HG02642 (cell line): ENCODE results near the gene TYROBP.
"Not testable (repeated sequence)": the region's sequence is repeated elsewhere in the genome, so short reads cannot be mapped to it uniquely, and the experiment has no call there.

Source experiments
- ATAC-seq: cut with Tn5 transposase; IDR thresholded peaks from one replicate; pipeline ENCODE4 v1.9.1; 2021; ENCODE audit warnings: mild to moderate bottlenecking; ENCODE audit not compliant: unreplicated experiment, poor library complexity

TYROBP gene

DNA sequence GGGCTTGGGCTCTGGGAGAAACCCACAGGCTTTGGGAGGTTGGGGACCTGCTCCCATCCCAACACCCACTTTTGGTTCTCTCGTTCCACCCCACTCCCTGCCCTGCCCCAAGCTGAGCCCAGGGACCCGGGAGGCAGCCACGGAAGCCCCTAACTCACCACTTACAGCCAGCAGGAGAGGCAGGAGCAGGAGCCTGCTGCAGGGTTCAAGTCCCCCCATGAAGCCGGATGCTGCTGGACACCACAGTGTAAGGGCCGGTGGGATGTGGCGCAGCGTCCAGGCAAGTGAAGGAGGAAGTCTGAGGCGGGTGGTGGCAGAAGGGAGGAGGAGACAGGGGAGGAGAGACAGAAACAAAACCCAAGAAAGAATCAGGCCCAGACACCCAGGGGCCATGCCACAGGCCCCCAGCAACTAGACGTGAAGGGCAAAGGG, at the start of gene TYROBP:
Gene TYROBP (minus strand): TSS at position 286 of the 432 bp plus-strand sequence. CDS start 67 bp downstream, at position 219.
- ATAC-seq: no peak

DNA sequence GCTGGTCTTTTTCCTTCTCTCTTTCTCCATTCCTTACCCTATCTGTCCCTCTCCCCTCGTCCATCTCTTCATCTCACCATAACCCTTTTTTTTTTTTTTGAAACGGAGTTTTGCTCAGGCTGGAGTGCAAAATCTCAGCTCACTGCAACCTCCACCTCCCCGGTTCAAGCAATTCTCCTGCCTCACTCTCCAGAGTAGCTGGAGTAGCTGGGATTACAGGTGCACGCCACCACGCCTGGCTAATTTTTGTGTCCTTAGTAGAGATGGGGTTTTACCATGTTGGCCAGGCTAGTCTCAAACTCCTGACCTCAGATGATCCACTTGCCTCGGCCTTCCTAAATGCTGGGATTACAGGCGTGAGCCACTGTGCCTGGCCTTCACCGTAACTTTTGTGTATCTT, 49.3 kb upstream of the TYROBP start:
- not testable (repeated sequence) for ATAC-seq

DNA sequence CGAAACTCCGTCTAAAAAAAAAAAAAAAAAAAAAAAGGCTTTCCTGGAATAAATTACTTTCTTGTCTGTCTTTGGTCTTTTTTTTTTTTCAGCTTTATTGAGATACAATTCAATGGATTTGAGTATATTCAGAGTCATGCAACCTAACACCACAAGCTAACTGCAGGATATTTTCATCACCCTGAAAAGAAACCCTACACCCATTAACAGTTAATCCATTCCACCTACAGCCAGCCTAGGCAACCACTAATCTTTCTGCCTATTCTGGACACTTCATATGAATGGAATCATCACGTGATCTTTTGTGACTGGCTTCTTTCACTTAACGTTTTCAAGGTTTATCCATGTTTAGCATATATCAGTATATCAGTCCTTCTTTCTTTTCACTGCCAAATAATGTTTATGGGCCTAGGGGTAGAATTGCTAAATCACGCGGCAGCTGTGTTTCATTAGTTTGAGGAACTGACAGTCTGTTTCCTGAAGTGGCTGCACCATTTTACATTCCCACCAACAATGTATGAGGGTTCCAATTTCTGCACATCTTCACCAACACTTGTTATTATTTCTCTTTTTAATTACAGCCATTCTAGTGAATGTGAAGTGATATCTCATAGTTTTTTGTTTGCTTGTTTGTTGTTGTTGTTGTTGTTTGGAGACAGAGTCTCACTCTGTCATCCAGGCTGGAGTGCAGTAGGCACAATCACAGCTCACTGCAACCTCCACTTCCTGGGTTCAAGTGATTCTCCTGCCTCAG, 48.0 kb upstream of the TYROBP start:
- ATAC-seq: no peak

DNA sequence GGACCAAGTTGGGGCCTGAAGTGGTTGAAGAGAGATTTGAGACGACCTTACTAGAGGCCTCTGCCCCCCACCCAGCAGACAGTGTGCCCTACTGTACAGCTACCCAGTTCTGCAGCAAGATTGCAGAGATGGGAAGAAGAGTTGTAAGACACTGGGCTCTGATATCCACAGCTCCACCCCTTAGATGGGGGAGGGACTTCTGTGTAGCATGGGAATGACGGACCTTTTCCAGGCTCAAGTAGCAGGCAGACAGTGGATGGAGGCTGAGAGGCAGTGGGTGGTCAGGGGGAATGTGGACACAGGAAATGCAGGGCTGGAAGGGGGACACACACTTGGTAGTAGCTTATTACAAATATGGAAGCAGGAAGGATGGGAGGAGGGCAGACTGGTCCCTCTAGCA, 41.0 kb upstream of the TYROBP start:
- ATAC-seq: no peak

DNA sequence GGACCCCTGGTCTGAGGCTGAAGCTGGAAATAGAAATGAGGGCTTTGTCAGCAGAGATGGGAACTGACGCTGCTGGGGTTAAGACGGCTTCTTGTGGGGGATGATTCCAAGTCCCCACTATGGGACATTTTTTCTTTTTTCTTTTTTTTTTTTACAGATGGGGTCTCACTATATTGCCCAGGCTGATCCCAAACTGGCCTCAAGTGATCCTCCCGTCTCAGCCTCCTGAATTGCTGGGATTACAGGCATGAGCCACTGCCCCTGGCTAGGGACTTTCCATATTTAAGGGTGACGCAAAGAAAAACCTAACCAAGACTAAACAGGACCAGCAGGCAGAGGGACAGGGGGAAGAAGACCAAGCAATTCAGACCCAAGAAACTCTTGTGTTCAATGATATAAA, 38.1 kb upstream of the TYROBP start:
- ATAC-seq: no peak

DNA sequence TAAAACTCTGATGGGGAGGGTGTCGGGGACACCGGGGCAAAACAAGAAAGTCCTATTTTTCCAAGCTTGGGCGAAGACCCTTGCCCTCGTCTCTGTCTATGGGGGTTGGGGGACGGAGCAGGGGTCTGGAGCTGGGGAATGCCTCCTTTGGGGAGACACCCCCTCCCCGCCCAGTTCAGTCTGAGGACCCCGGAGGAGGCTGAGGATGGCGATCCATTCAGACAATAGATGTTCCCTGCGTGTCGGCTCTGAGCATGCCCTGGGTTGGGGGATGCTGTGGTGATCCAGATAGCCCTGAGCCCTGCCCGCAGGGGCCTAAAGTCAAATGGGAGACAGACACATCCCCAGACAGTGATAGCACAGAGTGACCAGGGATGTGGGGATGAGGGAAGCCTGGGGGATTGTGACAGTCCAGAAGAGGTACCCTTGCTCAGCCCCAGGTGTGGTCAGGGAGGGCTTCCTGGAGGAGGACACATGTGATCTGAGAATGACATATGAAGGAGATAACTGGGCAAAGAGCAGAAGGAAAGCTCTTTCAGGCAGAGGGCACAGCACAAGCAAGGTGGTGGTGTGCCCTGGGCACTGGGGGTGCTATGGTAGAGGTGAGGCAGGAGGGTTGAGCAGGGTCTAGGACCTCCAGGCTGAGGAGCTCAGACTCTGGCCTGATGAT, 37.2 kb upstream of the TYROBP start:
- no peak for ATAC-seq

DNA sequence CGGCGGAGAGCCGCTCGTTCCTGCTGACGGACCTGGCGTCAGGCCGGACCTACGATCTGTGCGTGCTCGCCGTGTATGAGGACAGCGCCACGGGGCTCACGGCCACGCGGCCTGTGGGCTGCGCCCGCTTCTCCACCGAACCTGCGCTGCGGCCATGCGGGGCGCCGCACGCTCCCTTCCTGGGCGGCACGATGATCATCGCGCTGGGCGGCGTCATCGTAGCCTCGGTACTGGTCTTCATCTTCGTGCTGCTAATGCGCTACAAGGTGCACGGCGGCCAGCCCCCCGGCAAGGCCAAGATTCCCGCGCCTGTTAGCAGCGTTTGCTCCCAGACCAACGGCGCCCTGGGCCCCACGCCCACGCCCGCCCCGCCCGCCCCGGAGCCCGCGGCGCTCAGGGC, 36.5 kb upstream of the TYROBP start:
- ATAC-seq: no peak

DNA sequence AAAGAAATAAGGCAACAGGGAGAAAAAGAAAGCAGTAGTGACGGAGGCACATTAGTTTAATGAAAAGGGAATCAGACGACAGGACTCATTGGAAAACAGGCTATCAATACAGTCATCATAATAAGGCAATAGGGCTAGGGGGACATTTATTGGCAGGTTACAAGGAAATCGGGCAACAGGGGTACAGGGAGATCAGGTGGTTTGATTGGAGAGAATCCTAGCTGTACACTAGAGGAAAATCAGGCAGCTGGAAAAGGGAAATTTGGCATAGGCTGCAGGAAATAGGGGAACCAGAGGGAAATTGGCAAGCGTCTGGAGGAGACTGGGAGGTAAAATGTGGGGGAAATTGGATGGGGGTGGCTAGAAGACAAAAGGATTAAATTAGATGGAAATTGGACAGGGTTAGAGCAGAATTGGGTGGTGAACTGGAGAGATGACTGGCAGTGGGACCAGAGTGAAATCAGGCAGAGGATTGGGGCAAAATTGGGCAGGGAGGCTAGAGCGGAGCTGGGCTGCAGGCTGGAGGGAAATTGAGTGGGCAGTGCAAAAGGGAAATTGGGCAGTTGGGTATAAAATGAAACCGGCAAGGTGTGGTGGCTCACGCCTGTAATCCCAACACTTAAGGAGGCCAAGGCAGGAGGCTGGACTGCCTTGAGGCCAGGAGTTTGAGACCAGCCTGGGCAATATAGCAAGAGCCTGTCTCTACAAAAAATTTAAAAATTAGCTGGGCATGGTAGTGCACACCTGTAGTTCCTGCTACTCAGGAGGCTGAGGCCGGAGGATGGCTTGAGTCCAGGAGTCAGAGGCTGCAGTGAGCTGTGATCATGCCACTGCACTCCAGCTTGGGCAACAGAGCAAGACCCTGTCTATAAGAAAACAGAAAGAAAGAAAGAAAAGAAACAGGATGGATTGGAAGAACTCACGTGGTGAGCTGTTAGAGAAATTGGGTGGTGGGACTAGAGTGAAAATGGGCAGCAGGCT, 35.5 kb upstream of the TYROBP start:
- no peak for ATAC-seq

DNA sequence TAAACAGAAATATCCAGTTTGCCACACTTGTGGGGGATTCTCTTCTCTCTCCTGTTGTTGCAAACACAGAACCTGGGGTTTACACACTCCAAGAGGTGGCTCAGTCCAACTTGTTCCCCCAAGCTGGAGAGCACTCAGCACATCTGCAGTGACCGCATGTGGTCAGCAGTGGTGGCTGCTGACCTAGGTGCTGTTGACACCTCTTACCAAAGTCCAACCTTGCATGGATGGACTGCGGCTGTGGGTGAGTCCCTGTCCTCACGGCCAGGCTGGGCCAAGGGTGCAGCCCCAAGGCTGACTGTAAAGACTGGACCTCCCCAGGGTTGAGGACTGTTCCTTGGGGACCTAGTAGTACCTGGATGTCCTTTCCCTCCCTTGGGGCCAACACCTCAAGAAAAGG, 34.1 kb upstream of the TYROBP start:
- no peak for ATAC-seq

DNA sequence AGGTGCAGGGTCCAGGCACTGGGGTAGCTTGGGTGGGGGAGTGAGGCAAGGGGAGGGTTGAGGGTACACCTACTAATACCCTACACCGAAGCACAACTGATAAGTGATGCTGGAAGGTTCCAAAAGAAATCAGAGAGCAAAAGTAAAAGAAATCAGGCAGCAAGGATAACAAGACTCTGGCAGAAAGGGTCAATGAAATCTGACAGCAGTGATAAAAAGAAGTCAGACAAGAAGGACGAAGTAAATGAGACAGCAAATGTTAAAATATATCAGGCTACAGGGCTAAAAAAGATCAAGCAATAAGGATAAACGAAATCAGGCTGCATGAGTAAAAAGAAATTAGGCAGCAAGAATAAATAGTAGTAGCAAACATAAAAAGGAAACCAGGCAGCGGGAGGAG, 32.7 kb upstream of the TYROBP start:
- ATAC-seq: no peak

DNA sequence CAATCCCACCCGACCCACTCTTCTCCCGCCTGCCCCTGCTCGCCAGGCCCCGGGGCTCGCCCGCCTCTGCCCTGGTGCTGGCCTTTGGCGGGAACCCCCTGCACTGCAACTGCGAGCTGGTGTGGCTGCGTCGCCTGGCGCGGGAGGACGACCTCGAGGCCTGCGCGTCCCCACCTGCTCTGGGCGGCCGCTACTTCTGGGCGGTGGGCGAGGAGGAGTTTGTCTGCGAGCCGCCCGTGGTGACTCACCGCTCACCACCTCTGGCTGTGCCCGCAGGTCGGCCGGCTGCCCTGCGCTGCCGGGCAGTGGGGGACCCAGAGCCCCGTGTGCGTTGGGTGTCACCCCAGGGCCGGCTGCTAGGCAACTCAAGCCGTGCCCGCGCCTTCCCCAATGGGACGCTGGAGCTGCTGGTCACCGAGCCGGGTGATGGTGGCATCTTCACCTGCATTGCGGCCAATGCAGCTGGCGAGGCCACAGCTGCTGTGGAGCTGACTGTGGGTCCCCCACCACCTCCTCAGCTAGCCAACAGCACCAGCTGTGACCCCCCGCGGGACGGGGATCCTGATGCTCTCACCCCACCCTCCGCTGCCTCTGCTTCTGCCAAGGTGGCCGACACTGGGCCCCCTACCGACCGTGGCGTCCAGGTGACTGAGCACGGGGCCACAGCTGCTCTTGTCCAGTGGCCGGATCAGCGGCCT, 32.1 kb upstream of the TYROBP start:
- ATAC-seq: no peak

DNA sequence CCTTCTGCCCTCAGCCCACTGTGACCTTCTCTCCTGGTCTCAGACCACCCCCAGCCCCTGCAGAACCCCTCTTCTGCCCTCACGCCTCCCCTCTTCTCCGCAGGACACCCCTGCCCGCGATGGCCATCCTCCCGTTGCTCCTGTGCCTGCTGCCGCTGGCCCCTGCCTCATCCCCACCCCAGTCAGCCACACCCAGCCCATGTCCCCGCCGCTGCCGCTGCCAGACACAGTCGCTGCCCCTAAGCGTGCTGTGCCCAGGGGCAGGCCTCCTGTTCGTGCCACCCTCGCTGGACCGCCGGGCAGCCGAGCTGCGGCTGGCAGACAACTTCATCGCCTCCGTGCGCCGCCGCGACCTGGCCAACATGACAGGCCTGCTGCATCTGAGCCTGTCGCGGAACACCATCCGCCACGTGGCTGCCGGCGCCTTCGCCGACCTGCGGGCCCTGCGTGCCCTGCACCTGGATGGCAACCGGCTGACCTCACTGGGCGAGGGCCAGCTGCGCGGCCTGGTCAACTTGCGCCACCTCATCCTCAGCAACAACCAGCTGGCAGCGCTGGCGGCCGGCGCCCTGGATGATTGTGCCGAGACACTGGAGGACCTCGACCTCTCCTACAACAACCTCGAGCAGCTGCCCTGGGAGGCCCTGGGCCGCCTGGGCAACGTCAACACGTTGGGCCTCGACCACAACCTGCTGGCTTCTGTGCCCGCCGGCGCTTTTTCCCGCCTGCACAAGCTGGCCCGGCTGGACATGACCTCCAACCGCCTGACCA, 31.4 kb upstream of the TYROBP start:
- no peak for ATAC-seq

DNA sequence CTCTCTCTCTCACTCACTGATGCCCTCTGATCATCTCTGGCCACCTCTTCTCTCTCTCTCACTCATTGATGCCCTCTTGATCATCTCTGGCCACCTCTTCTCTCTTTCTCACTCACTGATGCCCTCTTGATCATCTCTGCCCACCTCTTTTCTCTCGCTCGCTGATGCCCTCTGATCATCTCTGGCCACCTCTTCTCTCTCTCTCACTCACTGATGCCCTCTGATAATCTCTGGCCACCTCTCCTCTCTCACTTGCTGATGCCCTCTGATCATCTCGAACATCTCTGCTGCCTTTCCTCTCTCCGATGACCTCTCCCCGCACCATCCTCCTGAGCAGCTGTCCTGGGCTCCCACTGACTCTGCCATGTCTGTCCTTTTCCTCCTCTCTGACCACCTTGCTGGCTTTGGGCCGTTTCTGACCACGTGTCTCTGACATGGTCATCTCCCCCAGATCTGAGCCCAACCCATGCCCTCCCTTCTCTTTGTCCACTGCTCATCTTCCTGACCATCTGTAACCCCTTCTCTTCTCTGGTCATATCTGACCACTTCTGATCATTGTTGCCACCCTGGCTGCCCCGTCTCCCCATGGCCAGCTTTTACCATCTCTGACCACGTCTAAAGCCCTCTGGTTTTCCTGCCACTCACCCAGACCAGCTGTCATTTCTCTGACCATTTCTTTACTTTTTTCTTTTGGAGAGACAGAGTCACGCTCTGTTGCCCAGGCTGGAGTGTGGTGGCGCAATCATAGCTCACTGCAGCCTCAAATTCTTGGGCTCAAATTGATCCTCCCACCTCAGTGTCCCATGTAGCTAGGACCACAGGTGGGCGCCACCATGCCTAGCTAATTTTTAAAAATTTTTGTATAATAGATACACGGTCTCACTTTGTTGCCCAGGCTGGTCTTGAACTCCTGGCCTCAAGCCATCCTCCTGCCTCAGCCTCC, 30.5 kb upstream of the TYROBP start:
- no peak for ATAC-seq

DNA sequence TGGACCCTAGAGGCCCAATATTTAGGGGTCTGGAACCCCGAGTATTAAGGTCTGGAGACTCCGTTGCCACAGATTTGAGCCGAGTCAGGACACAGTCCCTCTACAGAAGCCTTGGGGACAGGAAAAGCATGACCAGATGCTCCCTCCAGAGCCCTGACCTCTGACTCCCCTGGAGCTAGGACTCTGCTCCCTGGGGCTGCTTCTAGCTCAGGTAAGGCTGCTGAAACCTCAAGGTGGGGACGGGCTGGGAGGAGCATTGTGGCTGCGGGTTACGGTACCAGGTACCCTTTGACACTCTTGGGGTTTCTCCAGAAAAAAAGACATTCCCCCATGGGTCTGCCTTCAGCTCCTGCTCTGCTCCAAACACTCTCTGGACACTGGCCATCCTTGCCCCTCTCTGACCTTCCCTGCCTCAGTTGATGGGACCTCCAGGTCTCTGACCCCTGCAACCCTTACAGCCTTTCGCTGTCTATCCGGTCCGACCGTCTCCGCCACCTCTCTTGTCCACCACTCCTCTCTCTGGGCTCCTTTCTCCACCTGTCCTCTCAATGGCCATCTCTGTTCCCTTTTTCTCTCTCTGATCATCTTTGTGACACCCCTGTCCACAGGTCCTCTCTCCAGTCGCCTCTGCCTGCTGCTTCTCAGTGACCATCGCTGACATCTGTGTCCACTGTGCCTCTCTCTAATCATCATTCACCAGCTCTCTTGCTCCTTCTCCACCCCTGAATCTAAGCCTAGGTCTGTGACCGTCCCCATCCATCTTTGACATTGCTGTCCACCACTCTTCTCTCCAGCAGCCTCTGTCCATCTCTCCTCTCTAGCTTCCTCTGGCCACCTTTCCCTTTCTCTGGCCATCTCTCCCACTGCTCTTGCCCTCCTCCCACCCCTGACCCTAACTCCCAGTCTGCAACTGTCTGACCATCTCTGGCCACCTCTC, 29.5 kb upstream of the TYROBP start:
- ATAC-seq: no peak

DNA sequence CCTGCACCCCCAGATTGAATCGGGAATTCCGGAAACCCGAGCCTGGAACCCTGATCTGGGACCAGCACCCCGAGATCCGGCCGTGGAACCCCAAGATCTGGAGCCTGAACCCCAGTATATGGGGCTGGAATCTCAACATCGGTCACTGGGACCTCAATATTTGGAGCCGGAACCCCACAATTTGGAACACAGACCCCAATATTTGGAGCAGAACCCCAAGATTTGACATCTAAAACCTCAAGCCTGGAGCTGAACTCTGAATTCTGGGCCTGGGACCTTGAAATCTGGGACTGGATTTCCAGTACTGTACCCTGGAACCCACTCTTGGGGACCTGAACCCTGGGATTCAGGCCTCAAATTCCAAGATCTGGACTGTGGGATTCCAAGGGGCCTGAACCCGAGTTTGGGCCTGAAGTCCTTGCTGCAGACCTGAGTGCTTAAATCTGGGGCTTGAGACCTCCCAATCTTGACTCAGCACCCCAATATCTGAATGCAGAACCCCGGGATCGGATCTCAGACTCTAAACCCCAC, 28.7 kb upstream of the TYROBP start:
- no peak for ATAC-seq

DNA sequence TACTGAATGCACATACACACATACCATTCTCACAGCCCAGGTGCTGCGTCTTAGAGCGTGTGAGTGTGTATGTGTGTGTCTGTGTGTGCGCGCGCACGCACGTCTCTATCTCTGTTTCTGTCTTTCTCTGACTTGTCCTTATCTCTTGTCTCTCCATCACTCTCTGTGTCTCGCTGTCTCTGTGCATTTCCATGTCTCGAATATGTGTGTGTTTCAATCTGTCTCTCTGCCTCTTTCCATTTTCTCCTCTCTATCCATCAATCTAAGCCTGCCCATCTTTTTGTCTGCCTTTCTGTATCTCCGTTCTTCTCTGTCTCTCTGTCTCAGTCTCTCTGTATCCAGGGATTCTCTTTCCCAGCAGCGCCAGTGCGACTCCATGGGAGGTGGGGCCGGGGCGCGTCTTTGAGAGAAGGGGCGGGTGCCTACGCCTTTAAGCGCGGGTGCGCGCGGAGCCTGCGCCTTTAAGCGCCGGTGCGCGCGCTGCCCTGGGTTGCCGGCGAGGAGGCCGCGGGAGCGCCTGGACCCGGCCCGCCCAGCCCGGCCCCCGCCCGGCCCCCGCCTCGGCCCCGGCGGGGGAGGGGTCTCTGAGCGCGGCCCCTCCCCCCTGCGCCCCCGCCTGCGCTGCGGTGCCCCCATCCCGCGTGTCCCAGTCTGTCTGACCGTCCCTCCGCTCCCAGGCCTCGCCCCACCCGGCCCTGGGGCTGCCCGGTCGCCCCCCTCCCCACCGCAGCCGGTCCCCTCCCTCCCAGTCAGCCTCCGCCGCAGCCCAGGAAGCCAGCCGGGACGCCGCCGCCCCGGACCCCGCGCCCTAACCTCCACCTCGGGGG, 28.0 kb upstream of the TYROBP start, which contains the start of gene LRFN3:
Gene LRFN3 (plus strand): TSS at position 464 of the 827 bp plus-strand sequence. CDS start 3,052 bp downstream, outside the sequence.
- no peak for ATAC-seq
